NOMO-1 (cell line): Measurements from ENCODE around the gene WSCD2.

Experiments
- DNase-seq, 2 experiments: peaks; one replicate each; lab custom pipeline; 2025; ENCODE audit not compliant: unreplicated experiment in 2 of 2; lab: John Stamatoyannopoulos, UW

The WSCD2 gene

GRCh38 chr12:108129017-108129812 is at the start of gene WSCD2:
TSS of gene WSCD2 (plus strand) at chr12:108129288. CDS start at chr12:108195833, 66,545 bp downstream.
- DNase-seq, result peak; percentile 49 to 68

GRCh38 chr12:108079721-108080120 is 49.4 kb upstream of the WSCD2 start:
- no peak for DNase-seq

GRCh38 chr12:108080363-108080762 is 48.7 kb upstream of the WSCD2 start:
- no peak for DNase-seq

GRCh38 chr12:108082485-108082884 is 46.6 kb upstream of the WSCD2 start:
- DNase-seq, result no peak

- DNase-seq, result no peak
Measured at GRCh38 chr12:108087900-108088299, 41.2 kb upstream of the WSCD2 start.

- no peak for DNase-seq
Measured at GRCh38 chr12:108090107-108090899, 38.8 kb upstream of the WSCD2 start.

GRCh38 chr12:108090932-108091678 is 38.0 kb upstream of the WSCD2 start:
- DNase-seq, result no peak

- DNase-seq, result no peak
Measured at GRCh38 chr12:108091679-108092051, 37.4 kb upstream of the WSCD2 start.

- DNase-seq, result no peak
Measured at GRCh38 chr12:108093209-108093608, 35.9 kb upstream of the WSCD2 start.

- no peak for DNase-seq
Measured at GRCh38 chr12:108094056-108094649, 34.9 kb upstream of the WSCD2 start.

GRCh38 chr12:108097160-108097911 is 31.8 kb upstream of the WSCD2 start:
- DNase-seq, result no peak

- DNase-seq, result no peak
Measured at GRCh38 chr12:108098374-108098773, 30.7 kb upstream of the WSCD2 start.

- DNase-seq, result peak in 1 of 2 experiments; percentile 3
Measured at GRCh38 chr12:108099073-108099472, 30.0 kb upstream of the WSCD2 start.

- DNase-seq, result no peak
Measured at GRCh38 chr12:108099778-108100489, 29.2 kb upstream of the WSCD2 start.

GRCh38 chr12:108101605-108102175 is 27.4 kb upstream of the WSCD2 start:
- DNase-seq, result no peak

GRCh38 chr12:108102363-108102762 is 26.7 kb upstream of the WSCD2 start:
- DNase-seq, result no peak

GRCh38 chr12:108103087-108103486 is 26.0 kb upstream of the WSCD2 start:
- DNase-seq, result no peak

GRCh38 chr12:108103517-108103916 is 25.6 kb upstream of the WSCD2 start:
- no peak for DNase-seq

GRCh38 chr12:108104657-108105056 is 24.4 kb upstream of the WSCD2 start:
- no peak for DNase-seq
